HepG2 (cell line): ENCODE data around the gene AGBL3. TPM values are rescaled to one million over a fixed set of nuclear protein-coding genes. Genes with fewer than 3 reads are reported as not detected.

ENCODE experiments used
- CCAR2 ChIP-seq: fragments of 200-400 bp; formaldehyde crosslinking; optimal IDR thresholded peaks from 2 replicates; pipeline ENCODE3; 2018; ENCODE audit warnings: low read depth, mild to moderate bottlenecking, low read length, moderate library complexity
- GPN1 ChIP-seq: sonication (generic); formaldehyde crosslinking; IDR thresholded peaks from 2 replicates; pipeline ENCODE4 v1.5.1; 2020; ENCODE audit warnings: missing genetic modification reagents, borderline replicate concordance
- HHEX ChIP-seq: IDR thresholded peaks from 2 replicates; pipeline ENCODE4 v1.6.1; 2016; ENCODE audit warnings: control low read depth
- KDM2A ChIP-seq: sonication (generic); formaldehyde crosslinking; IDR thresholded peaks from 2 replicates; pipeline ENCODE4 v1.4.0; 2020; ENCODE audit warnings: low read depth, missing genetic modification reagents, borderline replicate concordance
- MAF1 ChIP-seq: sonication (generic); formaldehyde crosslinking; IDR thresholded peaks from 2 replicates; pipeline ENCODE4 v1.5.0; 2020; ENCODE audit warnings: missing genetic modification reagents, borderline replicate concordance
- PRMT3 ChIP-seq: sonication (generic); formaldehyde crosslinking; IDR thresholded peaks from 2 replicates; pipeline ENCODE4 v1.8.1; 2022; ENCODE audit warnings: low read depth, mild to moderate bottlenecking, moderate library complexity, missing genetic modification reagents, borderline replicate concordance
- PRPF4 ChIP-seq: fragments of 200-400 bp; formaldehyde crosslinking; IDR thresholded peaks from 2 replicates; pipeline ENCODE4 v1.6.1; 2016; ENCODE audit warnings: low read length, low read depth; ENCODE audit not compliant: poor library complexity, severe bottlenecking
- RARG ChIP-seq: sonication (generic); formaldehyde crosslinking; IDR thresholded peaks from 2 replicates; pipeline ENCODE4 v1.4.0; 2020; ENCODE audit warnings: low read depth, mild to moderate bottlenecking, missing genetic modification reagents
- REPIN1 ChIP-seq: sonication (generic); formaldehyde crosslinking; IDR thresholded peaks from 2 replicates; pipeline ENCODE4 v1.8.0; 2022; ENCODE audit warnings: missing genetic modification reagents, low read depth, mild to moderate bottlenecking, borderline replicate concordance
- RNF219 ChIP-seq: sonication (generic); formaldehyde crosslinking; IDR thresholded peaks from 2 replicates; pipeline ENCODE4 v1.5.0; 2020; ENCODE audit warnings: mild to moderate bottlenecking, missing genetic modification reagents
- SALL1 ChIP-seq: sonication (generic); formaldehyde crosslinking; IDR thresholded peaks from 2 replicates; pipeline ENCODE4 v1.8.0; 2022; ENCODE audit warnings: mild to moderate bottlenecking, missing genetic modification reagents
- SMARCE1 ChIP-seq: fragments of 450-650 bp; IDR thresholded peaks from 2 replicates; pipeline ENCODE4 v1.6.1; 2017; ENCODE audit warnings: borderline replicate concordance
- YY1 ChIP-seq: IDR thresholded peaks from 2 replicates; pipeline ENCODE4 v1.6.1; 2011; ENCODE audit warnings: low read length, low read depth, moderate library complexity, mild to moderate bottlenecking; ENCODE audit not compliant: insufficient read depth, insufficient replicate concordance
- ZBTB49 ChIP-seq: sonication (generic); formaldehyde crosslinking; IDR thresholded peaks from 2 replicates; pipeline ENCODE4 v1.4.0; 2020; ENCODE audit warnings: missing genetic modification reagents, borderline replicate concordance
- ZNF496 ChIP-seq: sonication (generic); formaldehyde crosslinking; IDR thresholded peaks from 2 replicates; pipeline ENCODE4 v1.8.1; 2023; ENCODE audit warnings: mild to moderate bottlenecking, moderate library complexity, missing genetic modification reagents; ENCODE audit not compliant: insufficient replicate concordance
- ZNF510 ChIP-seq: sonication (generic); formaldehyde crosslinking; IDR thresholded peaks from 2 replicates; pipeline ENCODE4 v1.4.0; 2020; ENCODE audit warnings: low read depth, mild to moderate bottlenecking, missing genetic modification reagents
- ZNF564 ChIP-seq: sonication (generic); formaldehyde crosslinking; IDR thresholded peaks from 2 replicates; pipeline ENCODE4 v1.8.1; 2023; ENCODE audit warnings: mild to moderate bottlenecking, missing genetic modification reagents
- ZNF629 ChIP-seq: sonication (generic); formaldehyde crosslinking; conservative IDR thresholded peaks from 2 replicates; pipeline ENCODE4 v1.5.0; 2020; ENCODE audit warnings: missing genetic modification reagents
- ZNF678 ChIP-seq: sonication (generic); formaldehyde crosslinking; IDR thresholded peaks from 2 replicates; pipeline ENCODE4 v1.4.0; 2020; ENCODE audit warnings: mild to moderate bottlenecking, missing genetic modification reagents
- polyA plus RNA-seq, 8 experiments: library from polyadenylated mRNA; depleted of rRNA in 3 of 8; stranded (reverse) in 7 of 8; unstranded in 1 of 8; fragments of >200 nt; fragmentation: Illumina TruSeq in 4 of 8; extraction: Trizol in 4 of 8; gene quantifications; 2 replicates each; pipeline versions ENCODE4 v1.2.1 to v1.2.3, GENCODE V29; 2011 to 2016; ENCODE audit warnings: low read depth in 4 of 8, missing spikeins in 1 of 8, mixed read lengths in 1 of 8; ENCODE audit not compliant: insufficient read depth in 1 of 8
- total RNA-seq, 5 experiments: library from RNA; depleted of rRNA; stranded (reverse); fragments of >200 nt; fragmentation: Illumina TruSeq; extraction: Trizol; gene quantifications; 2 replicates each; pipeline ENCODE4 v1.2.3, GENCODE V29; 2016; ENCODE audit warnings: low read depth in 1 of 5
- TF ChIP-seq, protein P1 (sequence below): sonication (generic); formaldehyde crosslinking; IDR thresholded peaks from 2 replicates; pipeline ENCODE4 v1.5.1; 2020; ENCODE audit warnings: mild to moderate bottlenecking, missing genetic modification reagents, moderate library complexity

AGBL3 gene
- total and polyA plus RNA-seq, 2 of the 13 experiments (the other 11 are each of a cell fraction or from before 2014, with no cell fraction given), result 2.2 to 7.2 TPM

DNA sequence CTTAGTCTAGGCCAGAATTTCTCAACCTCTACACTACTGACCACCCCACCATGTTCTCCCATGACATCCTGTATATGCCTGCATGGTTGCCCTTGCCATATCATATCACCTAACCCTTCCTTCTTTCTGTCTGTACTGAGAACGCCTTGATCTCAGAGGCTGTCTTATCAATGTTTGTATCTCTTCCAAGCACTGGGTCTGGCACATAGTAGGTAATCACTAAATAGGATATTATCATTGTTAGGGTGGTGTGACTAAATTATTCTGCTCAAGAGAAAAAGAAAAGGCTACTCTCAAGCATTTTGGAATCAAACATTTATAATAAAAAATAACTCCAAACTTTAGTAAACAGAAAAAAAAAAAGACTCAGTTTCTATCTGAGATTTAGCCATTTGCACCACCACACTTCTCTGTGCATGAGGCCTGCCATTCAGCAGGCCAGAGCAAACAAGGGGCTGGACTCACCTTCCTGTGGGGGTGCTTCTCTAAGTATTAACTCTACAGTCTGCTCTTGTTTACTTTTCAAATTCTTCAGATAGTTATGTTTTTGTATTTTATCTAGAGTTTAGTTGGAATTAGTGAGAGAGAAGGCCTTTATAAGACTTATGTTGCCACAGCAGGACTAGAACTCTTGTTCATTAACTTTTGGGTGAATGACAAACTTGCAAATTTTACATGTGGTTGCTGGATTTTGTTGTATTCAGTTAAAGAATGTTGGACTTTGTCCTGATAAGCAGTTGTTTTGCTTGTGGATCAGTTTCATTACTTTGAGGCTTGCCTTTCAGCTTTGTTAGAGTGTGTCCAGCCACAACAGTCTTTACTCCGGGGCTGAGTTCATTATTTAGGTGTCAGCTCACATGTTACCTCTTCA, 5.4 kb downstream of the AGBL3 start (continued):
- TF ChIP-seq ZBTB49 (CRISPR knock-in tag) (no peak), HHEX (no peak), RARG (CRISPR knock-in tag) (no peak), REPIN1 (CRISPR knock-in tag) (0 out of 2 replicates have a peak, but pooled peaks have one; percentile 37), KDM2A (CRISPR knock-in tag) (0 out of 2 replicates have a peak, but pooled peaks have one; percentile 36), YY1 (no peak), RNF219 (CRISPR knock-in tag) (no peak), SALL1 (CRISPR knock-in tag) (peak; percentile 92), ZNF496 (CRISPR knock-in tag) (no peak), GPN1 (CRISPR knock-in tag) (no peak), ZNF564 (CRISPR knock-in tag) (no peak), ZNF678 (no peak), CCAR2 (no peak), PRMT3 (CRISPR knock-in tag) (no peak), ZNF629 (CRISPR knock-in tag) (peak; percentile 8; the same call in 1 of the 2 replicates), SMARCE1 (no peak), MAF1 (no peak), ZNF510 (CRISPR knock-in tag) (no peak), PRPF4 (no peak)
- TF ChIP-seq, protein P1, sequence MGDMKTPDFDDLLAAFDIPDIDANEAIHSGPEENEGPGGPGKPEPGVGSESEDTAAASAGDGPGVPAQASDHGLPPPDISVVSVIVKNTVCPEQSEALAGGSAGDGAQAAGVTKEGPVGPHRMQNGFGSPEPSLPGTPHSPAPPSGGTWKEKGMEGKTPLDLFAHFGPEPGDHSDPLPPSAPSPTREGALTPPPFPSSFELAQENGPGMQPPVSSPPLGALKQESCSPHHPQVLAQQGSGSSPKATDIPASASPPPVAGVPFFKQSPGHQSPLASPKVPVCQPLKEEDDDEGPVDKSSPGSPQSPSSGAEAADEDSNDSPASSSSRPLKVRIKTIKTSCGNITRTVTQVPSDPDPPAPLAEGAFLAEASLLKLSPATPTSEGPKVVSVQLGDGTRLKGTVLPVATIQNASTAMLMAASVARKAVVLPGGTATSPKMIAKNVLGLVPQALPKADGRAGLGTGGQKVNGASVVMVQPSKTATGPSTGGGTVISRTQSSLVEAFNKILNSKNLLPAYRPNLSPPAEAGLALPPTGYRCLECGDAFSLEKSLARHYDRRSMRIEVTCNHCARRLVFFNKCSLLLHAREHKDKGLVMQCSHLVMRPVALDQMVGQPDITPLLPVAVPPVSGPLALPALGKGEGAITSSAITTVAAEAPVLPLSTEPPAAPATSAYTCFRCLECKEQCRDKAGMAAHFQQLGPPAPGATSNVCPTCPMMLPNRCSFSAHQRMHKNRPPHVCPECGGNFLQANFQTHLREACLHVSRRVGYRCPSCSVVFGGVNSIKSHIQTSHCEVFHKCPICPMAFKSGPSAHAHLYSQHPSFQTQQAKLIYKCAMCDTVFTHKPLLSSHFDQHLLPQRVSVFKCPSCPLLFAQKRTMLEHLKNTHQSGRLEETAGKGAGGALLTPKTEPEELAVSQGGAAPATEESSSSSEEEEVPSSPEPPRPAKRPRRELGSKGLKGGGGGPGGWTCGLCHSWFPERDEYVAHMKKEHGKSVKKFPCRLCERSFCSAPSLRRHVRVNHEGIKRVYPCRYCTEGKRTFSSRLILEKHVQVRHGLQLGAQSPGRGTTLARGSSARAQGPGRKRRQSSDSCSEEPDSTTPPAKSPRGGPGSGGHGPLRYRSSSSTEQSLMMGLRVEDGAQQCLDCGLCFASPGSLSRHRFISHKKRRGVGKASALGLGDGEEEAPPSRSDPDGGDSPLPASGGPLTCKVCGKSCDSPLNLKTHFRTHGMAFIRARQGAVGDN (CRISPR knock-in tag), result no peak
